ENCODE data around the gene DCAF7. TPM values are rescaled to one million over a fixed set of nuclear protein-coding genes. Genes with fewer than 3 reads are reported as not detected.

The DCAF7 gene, protein sequence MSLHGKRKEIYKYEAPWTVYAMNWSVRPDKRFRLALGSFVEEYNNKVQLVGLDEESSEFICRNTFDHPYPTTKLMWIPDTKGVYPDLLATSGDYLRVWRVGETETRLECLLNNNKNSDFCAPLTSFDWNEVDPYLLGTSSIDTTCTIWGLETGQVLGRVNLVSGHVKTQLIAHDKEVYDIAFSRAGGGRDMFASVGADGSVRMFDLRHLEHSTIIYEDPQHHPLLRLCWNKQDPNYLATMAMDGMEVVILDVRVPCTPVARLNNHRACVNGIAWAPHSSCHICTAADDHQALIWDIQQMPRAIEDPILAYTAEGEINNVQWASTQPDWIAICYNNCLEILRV
- total RNA-seq = 93.8 TPM
- long read RNA-seq, full-length matches to known transcripts = 41 of 168 reads
- long read RNA-seq, partial matches to known transcripts = 3 of 168 reads
- long read RNA-seq, other reads (novel, unspliced or antisense) = 124 of 168 reads

DNA sequence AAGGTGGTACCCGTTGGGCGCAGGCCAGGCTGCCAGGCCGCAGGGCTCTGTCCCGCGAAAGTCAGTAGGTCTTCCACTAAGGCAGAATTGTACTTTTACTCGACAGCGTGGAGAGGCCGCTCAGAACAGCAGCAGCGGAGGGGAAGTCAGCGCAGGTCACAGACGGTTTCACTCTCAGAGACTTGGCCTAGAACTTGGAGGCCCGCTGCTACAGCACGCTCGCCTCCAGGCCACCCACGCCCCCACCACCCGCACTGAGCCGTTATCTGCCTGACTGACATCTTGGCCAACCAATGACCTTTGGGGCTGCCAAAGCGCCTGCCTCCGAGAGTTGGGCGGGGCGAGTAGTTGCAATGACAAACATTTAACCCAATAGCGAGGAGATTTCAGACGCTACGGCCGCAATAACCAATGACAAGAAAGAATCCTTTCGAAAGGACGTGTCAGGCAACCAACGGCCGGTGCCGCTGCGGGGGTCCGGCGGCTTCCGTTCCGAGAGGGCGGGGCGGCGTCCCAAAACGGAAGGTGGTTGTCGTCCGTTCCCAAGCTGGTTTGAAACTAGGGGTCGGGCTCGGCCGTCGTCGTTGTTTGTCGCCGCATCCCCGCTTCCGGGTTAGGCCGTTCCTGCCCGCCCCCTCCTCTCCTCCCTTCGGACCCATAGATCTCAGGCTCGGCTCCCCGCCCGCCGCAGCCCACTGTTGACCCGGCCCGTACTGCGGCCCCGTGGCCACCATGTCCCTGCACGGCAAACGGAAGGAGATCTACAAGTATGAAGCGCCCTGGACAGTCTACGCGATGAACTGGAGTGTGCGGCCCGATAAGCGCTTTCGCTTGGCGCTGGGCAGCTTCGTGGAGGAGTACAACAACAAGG lies at the start of gene DCAF7:
Gene DCAF7, plus strand, starts transcription at position 532 of the 871 bp plus-strand sequence. Its CDS starts 201 bp downstream, at position 733.
- Histone ChIP-seq H3K27me3 (ENCODE audit: low read depth) (no peaks in the 10 kb centered on the region), H3K4me1 (peaks cover 49% of the 10 kb centered on the region), H3K9me3 (no peaks in the 10 kb centered on the region), H3K36me3 (peaks cover 3% of the 10 kb centered on the region), H3K4me3 (peak within 1 kb of the TSS; percentile 100), H3K27ac (peak within 1 kb of the TSS; percentile 97)
- TF ChIP-seq, protein P1, sequence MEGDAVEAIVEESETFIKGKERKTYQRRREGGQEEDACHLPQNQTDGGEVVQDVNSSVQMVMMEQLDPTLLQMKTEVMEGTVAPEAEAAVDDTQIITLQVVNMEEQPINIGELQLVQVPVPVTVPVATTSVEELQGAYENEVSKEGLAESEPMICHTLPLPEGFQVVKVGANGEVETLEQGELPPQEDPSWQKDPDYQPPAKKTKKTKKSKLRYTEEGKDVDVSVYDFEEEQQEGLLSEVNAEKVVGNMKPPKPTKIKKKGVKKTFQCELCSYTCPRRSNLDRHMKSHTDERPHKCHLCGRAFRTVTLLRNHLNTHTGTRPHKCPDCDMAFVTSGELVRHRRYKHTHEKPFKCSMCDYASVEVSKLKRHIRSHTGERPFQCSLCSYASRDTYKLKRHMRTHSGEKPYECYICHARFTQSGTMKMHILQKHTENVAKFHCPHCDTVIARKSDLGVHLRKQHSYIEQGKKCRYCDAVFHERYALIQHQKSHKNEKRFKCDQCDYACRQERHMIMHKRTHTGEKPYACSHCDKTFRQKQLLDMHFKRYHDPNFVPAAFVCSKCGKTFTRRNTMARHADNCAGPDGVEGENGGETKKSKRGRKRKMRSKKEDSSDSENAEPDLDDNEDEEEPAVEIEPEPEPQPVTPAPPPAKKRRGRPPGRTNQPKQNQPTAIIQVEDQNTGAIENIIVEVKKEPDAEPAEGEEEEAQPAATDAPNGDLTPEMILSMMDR (IDR thresholded peaks at IDR 0.05) = no peak
- peak; percentile 98 to 99 for ATAC-seq
- intact Hi-C loops (cut with DNase I) = no loop called here
- peak; percentile 98 for DNase-seq

DNA sequence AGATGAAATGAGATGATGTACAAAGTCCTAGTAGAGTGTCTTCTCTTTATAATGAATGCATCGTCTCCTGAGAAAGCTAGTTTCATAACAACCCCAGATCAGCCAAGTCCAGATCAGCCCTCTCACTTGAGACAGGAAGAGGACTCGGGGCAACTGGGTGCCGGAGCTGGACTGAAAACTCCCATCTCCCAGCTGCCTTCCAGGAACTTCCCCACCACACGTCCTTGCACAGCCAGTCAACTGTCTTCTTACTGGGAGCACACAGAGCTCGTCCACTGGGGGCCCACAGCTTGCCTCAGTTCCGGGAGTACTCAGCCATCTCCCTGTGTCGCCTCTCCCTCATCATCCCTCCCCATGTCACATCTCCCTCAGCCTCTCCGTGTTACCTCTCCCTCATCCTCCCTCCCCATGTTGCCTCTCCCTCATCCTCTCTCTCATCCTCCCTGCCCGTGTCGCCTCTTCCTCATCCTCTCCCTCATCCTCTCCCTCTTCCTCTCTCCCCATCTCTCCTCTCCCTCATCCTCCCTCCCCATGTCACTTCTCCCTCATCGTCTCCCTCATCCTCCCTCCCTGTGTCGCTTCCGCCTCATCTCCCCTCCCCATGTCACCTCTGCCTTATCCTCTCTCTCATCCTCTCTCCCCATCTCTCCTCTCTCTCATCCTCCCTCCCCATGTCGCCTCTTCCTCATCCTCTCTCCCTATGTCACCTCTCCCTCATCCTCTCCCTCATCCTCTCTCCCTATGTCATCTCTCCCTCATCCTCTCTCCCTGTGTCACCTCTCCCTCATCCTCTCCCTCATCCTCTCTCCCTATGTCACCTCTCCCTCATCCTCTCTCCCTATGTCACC lies 49.5 kb upstream of the DCAF7 start:
- Histone ChIP-seq H3K4me1 (peaks cover 29% of the 10 kb centered on the region), H3K27ac (no peak overlapping the region), H3K4me3 (no peak overlapping the region), H3K27me3 (ENCODE audit: low read depth) (no peaks in the 10 kb centered on the region), H3K9me3 (no peaks in the 10 kb centered on the region), H3K36me3 (no peaks in the 10 kb centered on the region)
- peak in 1 of 2 donors; percentile 23 for ATAC-seq
- TF ChIP-seq, protein P1 (IDR thresholded peaks at IDR 0.05) = no peak
- intact Hi-C loops (cut with DNase I) = no loop called here
- no peak for DNase-seq

DNA sequence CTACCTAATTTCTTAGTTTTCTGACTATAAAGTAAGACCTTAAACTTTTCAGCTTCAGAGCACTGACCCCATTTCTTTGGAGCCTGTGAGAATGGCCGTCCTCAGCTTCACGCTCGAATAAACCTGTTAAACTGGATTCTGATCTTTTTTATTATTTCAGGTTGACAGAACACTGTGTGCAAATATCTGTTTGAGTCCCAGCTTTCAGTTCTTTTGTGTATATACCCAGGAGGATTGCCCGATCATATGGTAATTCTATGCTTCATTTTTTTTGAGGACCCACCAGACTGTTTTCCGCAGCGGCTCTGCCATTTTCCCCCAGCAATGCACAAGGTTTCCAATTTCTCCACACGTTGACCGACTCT lies 47.0 kb upstream of the DCAF7 start:
- DNase-seq (no peak), ATAC-seq (no peak)
- Histone ChIP-seq H3K4me3 (no peak overlapping the region), H3K36me3 (no peaks in the 10 kb centered on the region), H3K9me3 (no peaks in the 10 kb centered on the region), H3K27ac (peak overlapping the region; percentile 38), H3K4me1 (peaks cover 15% of the 10 kb centered on the region), H3K27me3 (ENCODE audit: low read depth) (no peaks in the 10 kb centered on the region)
- intact Hi-C loops (cut with DNase I) = no loop called here
- TF ChIP-seq, protein P1 (IDR thresholded peaks at IDR 0.05) = no peak

DNA sequence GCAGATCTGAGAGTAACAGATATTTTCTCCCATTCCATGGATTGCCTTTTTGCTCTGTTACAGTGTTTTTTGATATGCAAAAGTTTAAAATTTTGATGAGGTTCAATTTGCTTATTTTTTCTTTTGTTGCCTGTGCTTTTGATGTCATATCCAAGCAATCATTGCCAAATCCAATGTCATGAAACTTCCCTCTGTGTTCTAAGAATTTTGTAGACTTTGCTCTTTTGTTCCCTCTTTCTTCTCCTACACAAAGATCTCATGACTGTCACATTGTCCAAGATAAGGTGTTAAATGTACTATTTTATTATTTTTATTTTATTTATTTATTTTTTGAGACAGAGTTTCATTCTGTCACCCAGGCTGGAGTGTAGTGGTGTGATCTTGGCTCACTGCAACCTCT lies 46.0 kb upstream of the DCAF7 start:
- Histone ChIP-seq H3K27me3 (ENCODE audit: low read depth) (no peaks in the 10 kb centered on the region), H3K4me3 (no peak overlapping the region), H3K27ac (peak overlapping the region; percentile 38), H3K36me3 (no peaks in the 10 kb centered on the region), H3K9me3 (no peaks in the 10 kb centered on the region), H3K4me1 (peaks cover 6% of the 10 kb centered on the region)
- intact Hi-C loops (cut with DNase I) = no loop called here
- ATAC-seq = peak in 1 of 2 donors; percentile 40
- DNase-seq = no peak
- TF ChIP-seq, protein P1 (IDR thresholded peaks at IDR 0.05) = no peak

DNA sequence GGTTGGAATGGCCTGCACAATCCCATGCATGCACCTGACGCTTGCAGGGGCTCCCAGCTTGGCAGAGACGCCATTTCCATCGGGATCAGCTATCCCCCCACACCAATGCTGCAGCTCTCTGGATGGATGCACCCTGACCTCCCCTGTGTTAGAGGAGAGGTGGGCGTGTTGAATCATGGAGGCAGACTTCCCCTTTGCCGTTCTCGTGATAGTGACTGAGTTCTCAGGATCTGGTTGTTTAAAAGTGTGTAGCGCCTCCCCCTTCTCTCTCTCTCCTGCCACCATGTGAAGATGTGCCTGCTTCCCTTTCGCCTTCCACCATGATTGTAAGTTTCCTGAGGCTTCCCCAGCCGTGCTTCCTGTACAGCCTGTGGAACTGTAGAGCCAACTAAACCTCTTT lies 44.9 kb upstream of the DCAF7 start:
- no peak overlapping the region for H3K27ac ChIP-seq
- no peaks in the 10 kb centered on the region for H3K9me3 ChIP-seq
- peaks cover 4% of the 10 kb centered on the region for H3K4me1 ChIP-seq
- no peaks in the 10 kb centered on the region for H3K27me3 ChIP-seq (ENCODE audit: low read depth)
- H3K36me3 ChIP-seq = no peaks in the 10 kb centered on the region
- intact Hi-C loops (cut with DNase I) = no loop called here
- TF ChIP-seq, protein P1 (IDR thresholded peaks at IDR 0.05) = no peak
- DNase-seq (no peak), ATAC-seq (no peak)
- H3K4me3 ChIP-seq = no peak overlapping the region
